NCI-H128 (cell line): Measurements from ENCODE around the gene LMTK2.

Experiments
- DNase-seq: peaks from one replicate; lab custom pipeline; 2025; ENCODE audit not compliant: unreplicated experiment; lab: John Stamatoyannopoulos, UW

LMTK2 gene

DNA sequence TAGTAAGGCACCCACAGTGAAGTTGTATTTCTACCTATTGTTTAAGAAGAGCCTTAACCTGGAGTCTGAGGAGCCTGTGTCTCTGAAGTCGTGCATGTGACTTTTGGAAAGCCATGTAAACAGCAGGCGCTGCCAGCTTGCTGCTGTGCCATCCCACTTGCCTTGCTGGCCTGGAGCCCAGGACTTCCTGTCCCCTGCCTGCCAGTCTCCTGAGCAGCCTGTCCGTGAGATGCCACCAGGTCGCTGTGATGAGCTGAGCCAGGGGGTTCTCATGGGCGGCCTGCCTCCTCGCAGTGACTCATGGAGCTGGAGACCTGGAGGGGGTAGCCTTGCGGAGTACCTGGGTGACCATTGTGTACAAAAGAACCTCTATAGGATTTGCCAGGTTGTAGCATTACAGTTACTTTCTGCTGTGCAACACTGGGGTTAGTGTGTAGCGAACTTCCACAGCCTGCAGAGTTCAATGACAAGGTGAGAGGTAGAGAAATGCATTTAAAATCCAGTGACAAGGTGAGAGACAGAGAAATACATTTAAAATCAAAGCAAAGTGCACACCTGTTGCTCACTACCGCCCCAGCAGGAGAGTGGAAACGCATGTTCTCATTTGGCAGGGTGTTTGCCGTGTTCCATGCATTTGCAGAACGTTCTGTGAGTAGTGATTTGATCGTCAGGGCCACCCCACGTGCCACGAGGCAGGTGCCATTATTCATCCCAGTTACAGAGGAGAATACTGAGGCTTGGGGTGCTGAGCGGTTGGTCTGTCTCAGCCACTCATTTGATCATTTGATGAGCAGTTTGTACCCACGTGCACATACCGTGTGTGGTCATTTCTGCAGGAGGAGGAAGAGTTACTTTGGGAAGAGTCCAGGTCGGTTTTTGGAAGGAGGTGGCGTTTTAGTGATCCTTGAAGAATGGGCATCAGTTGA is 67.9 kb downstream of the LMTK2 start:
- no peak for DNase-seq

DNA sequence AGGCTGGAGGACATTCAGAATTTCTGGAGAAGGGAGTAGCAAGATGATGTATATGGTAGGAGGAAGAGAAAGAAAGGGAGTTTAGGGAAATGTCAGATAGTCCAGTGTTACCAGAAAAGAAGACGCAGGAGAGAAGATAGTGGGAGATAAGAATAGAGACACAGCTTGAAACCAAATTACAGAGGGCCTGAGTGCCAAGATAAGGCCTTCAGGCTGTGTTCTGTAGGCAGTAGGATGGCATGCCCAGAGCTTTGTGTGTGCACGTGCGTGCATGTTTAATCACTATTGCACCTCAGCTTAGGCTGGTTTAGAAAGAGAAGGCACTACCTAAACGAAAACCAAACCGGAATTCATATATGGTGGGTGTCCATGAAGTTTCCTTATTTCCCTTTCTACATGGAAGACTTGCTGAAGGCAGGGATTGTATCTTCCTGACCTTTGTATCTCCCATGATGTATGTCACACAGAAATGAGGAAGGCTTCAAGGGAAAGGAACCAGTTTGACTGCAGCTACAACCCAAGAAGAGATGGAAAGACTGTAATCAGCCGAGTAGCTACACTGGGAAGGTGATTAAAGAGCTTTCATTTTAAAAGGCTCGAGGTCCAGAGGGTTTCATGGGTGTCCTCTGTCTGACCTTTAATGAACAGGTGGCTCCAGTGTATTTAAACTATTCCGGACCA is 68.7 kb downstream of the LMTK2 start:
- no peak for DNase-seq

DNA sequence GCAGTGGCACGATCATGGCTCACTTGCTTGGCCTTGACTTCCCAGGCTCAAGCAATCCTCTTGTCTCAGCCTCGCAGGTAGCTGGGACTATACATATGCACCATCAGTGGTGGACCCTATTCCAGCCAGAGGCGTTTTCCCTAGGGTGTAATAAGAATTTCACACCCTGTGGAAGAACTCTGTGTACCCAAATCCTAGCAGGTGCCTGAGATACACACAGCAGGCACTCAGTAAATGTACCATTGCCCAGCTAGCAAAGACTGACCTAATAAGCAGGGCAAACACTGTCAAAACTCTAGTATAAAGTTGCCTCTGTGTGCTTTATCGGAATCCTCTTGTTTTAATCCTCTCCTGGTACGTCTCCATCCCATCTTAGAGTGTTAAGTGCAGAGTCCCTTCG is 70.9 kb downstream of the LMTK2 start:
- no peak for DNase-seq

GRCh38 chr7:98178321-98178720 is 71.7 kb downstream of the LMTK2 start:
- no peak for DNase-seq

DNA sequence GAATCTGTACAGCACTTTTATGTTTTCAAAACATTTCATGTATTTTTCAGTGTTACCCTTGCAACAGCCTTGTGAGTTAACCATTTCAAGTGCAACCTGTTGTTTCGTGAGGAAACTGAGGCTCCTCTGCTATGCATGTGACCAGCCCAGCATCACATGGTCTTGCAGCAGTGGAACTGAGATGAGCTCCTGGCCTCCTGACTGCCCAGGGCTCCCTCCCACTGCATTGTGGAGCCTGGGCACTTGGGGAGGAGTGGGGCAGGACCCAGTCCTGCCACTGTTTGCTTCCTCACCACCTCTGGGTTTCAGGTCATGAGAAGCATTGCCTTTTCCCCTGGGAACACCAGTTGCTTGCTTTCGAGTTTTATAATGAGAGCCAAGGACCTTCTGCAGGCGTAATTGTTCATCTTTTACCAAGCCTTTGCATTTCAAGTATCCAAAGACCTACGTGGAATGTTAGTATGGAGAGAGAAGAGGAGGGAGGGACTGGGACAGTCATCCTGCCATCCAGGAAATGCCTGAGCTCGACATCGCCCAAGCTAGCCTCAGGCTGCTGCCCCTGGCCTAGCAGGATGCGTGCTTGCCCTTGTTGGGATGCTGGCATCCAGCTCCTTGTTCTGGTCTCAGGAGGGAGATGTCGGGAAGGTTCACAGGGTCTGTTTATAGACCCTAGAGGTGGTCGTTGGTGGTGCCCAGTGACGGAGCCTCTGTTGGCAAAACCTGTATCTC is 72.3 kb downstream of the LMTK2 start:
- DNase-seq, result no peak

GRCh38 chr7:98180751-98181150 is 74.1 kb downstream of the LMTK2 start:
- DNase-seq, result no peak

DNA sequence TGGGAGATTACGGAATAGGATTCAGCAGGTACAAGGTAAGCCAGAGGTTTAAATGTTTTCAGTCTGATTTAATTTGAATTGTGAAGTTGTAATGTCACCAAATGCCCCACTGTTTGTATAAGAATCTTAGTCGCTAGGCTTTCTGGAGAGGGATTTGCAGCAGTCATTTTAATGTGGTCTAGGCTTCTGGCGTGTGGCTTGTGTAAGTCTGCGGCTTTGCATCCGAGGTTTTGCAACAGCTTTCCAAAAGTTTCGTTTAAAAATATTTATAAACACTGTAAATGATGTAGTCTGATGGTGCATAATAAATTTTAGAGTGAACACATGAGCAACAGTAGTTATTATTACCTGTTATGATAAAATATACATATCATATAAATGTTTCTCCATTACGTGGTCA is 78.4 kb downstream of the LMTK2 start:
- no peak for DNase-seq

DNA sequence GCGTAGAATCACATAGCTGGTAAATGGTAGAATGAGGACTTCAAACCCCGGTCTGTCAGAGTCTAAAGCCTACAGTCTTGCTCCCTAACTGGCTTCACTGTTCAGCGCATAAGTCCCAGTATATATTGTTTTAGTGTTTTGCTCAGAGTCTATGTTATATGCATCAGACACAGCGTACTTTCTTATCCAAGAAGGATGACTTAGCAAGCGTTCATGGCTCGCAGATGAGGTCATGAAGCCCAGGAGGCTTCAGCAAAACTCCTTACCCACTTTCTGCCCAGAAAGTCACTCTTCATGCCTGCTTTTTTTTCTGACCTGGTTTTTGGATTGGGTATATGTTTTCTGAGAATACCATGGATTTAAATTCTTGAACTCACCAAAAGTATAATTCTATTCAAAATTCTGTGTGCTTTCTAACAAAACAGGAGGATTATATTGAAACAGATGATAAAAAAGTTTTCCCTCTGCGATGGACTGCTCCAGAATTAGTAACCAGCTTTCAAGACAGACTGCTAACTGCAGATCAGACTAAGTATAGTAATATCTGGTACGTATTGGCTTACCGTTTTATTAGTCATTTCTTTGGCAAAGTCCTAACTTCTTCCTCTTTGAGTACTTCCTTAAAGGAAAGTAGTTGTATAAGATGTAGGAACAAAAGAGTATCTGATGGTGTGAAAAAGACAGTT is 79.9 kb downstream of the LMTK2 start:
- DNase-seq, result no peak

DNA sequence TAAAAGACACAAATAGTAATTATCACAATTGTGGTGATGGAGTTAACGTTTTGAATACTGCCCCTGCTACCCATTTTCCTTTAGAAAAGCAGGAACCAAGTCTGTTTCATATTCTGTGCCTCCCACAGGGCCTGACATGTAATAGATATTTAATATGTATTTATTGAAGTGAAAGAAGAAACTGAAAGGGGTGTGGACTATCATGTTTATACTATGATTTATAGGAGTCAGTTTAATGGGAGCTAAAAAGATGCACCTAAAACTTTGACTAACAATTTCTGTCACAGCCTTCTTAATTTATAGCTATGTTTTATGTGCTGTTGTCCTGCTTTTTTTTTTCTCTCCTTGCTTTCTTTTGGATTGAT is 80.5 kb downstream of the LMTK2 start:
- DNase-seq, result no peak

GRCh38 chr7:98189559-98189958 is 82.9 kb downstream of the LMTK2 start:
- no peak for DNase-seq

- no peak for DNase-seq
These were observed 85.2 kb downstream of the LMTK2 start for GRCh38 chr7:98191668-98192431.

DNA sequence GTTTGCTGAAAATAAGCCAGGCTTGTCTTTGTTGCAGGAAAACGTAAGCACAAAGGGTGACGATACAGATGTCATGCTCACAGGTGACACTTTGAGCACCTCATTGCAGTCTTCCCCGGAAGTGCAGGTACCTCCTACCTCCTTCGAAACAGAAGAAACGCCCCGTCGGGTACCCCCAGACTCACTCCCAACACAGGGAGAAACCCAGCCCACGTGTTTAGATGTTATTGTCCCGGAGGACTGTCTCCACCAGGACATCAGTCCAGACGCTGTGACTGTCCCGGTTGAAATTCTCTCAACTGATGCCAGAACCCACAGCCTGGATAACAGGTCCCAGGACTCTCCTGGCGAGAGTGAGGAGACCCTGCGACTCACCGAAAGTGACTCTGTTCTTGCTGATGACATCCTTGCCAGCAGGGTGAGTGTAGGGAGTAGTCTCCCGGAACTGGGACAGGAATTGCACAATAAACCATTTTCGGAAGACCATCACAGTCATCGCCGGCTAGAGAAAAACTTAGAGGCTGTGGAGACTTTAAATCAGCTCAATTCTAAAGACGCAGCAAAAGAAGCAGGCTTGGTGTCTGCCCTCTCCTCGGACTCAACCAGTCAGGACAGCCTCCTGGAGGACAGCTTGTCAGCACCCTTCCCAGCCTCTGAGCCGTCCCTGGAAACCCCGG is 86.3 kb downstream of the LMTK2 start:
- no peak for DNase-seq

- DNase-seq, result no peak
These were observed 87.0 kb downstream of the LMTK2 start for GRCh38 chr7:98193474-98194180.

GRCh38 chr7:98194186-98194585 is 87.5 kb downstream of the LMTK2 start:
- no peak for DNase-seq

DNA sequence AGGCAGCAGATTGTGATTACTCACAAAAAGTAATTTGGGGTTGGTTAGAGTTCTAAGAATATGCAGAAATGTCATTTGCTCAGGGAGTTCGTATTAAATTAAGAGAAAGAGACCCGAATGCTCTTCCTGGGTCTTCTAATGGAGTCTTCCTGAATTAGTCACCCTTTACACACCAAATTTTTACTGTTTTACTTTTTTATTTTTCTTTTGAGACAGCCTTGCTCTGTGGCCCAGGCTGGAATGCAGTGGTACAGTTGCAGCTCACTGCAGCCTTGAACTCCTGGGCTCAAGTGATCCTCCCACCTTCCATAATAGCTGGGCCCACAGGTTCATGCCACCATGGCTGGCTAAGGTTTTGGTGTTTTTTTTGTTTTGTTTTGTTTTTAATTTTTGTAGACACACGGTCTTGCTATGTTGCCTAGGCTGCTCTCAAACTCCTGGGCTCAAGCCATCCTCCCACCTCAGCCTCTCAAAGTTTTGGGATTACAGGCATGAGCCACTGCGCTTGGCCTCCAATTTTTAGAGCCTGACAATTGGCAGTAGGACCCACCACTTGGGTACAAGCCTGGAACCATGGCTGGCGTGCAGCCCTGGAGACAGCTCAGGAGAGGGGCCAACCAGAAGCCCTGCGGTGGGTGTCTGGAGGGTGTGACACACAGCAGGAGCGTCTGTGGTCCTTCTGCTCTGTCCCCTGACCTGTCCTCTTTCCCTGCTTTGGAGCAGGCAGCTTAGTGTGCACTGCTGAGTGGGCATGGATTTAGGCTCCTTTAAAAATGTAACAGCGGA is 88.2 kb downstream of the LMTK2 start:
- DNase-seq, result no peak

GRCh38 chr7:98196706-98197605 is 90.3 kb downstream of the LMTK2 start:
- no peak for DNase-seq

GRCh38 chr7:98199131-98199530 is 92.5 kb downstream of the LMTK2 start:
- DNase-seq, result no peak

DNA sequence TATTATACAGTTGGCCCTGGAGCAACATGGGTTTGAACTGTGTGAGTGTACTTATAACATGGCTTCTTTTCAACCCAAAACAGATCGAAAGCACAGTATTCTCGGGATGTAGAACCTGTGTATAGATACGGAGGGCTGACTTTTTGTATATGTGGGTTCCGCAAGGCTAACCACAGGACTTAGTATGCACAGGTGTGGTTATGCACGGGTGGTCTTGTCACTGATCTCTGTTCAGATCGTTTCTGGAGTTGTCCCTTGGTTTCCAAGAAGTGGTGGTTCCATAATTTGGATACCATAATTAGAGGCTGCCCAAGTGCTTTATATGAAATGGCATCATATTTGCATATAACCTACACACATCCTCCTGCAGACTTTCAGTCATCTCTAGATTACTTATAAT is 93.7 kb downstream of the LMTK2 start:
- DNase-seq, result no peak
